Measurements from ENCODE around the gene IL15RA.
"Not testable (repeated sequence)": the region's sequence is repeated elsewhere in the genome, so short reads cannot be mapped to it uniquely, and the experiment has no call there.

DNA sequence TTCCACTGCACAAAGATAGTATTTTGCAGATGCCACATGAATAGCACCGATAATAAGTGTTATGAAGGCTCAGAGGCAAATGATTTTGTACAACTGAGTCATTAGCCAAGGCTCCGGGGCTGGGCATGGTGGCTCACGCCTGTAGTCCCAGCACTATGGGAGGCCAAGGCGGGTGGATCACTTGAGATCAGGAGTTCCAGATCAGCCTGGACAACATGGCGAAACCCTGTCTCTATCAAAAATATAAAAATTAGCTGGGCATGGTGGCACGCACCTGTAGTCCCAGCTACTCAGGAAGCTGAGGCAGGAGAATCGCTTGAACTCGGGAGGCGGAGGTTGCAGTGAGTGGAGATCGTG, 30.9 kb downstream of the IL15RA start:
- TF ChIP-seq, protein P1, sequence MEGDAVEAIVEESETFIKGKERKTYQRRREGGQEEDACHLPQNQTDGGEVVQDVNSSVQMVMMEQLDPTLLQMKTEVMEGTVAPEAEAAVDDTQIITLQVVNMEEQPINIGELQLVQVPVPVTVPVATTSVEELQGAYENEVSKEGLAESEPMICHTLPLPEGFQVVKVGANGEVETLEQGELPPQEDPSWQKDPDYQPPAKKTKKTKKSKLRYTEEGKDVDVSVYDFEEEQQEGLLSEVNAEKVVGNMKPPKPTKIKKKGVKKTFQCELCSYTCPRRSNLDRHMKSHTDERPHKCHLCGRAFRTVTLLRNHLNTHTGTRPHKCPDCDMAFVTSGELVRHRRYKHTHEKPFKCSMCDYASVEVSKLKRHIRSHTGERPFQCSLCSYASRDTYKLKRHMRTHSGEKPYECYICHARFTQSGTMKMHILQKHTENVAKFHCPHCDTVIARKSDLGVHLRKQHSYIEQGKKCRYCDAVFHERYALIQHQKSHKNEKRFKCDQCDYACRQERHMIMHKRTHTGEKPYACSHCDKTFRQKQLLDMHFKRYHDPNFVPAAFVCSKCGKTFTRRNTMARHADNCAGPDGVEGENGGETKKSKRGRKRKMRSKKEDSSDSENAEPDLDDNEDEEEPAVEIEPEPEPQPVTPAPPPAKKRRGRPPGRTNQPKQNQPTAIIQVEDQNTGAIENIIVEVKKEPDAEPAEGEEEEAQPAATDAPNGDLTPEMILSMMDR (IDR thresholded peaks at IDR 0.05): not testable (repeated sequence)
- not testable (repeated sequence) for TF ChIP-seq POLR2A (IDR thresholded peaks at IDR 0.05)

Measured in thyroid gland (tissue), 4 donors.